HG02840 (cell line): ENCODE data around the gene ITPRID1.

Experiments used
- ATAC-seq: cut with Tn5 transposase; IDR thresholded peaks from one replicate; pipeline ENCODE4 v1.9.1; 2021; ENCODE audit warnings: mild to moderate bottlenecking, moderate library complexity, moderate number of reproducible peaks; ENCODE audit not compliant: unreplicated experiment, low FRiP score

The ITPRID1 gene

DNA sequence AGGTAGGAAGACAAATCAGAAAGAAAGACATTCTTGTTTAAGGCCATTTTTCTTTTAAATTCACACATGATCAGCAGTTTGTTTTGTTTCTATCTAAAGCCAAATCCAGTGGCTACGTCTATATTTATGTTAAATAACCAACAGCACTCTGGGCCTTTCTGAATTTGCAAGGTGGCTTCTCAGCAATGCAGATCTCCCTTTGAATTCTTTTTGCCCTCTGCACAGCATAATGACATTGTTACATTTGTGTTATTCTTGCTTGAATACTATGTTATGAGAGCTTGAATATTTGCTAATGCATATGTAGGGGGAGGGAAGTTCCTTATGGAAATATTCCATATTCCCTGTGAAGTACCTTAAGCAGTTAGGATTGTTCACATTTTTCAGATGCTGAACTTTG lies 99.7 kb downstream of the ITPRID1 start:
- no peak for ATAC-seq

DNA sequence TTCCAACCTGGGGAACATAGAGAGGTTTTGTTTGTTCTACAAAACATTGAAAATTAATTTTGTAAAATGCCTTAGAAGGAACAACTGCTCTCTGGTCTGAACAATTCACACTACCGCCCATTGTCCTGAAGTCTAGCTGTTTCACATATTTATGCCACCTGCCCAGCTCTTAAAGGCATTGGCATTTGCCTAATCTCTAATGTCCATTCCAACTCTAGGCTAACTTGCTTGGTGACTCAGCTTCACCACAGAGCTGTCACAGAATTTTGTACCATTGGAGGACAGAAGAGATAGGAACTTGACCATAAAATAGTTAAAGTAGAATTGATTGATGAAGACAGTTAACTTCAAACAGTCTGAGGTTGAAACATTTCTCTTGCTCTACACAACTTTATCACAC lies 119.6 kb downstream of the ITPRID1 start:
- no peak for ATAC-seq

DNA sequence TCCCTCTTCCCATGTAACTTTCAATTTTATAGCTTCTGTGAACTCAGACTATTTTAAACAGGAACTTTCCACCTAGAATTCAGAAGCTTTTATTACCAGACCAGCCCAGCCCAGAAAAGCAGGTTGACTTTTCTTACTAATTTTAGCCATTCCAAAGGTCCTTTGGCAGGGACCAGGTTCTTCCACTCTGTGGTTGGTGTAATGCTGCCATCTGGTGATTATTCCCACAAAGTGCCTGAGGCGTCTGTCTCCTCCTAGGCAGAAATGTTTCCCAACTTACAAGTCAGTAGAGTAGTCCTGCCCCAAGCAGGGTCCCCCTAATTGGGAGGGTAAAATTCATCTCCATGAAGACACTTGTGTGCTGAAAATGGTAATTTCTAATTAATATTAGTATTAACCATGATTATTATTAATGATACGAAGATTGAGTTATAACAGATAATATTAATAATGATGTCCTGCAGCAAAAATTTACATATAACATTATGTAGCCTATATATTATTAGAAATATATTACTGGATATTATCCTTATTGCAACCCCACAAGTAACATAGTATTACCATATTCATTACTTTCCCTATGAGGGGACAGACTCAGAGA lies 120.1 kb downstream of the ITPRID1 start:
- ATAC-seq = no peak

DNA sequence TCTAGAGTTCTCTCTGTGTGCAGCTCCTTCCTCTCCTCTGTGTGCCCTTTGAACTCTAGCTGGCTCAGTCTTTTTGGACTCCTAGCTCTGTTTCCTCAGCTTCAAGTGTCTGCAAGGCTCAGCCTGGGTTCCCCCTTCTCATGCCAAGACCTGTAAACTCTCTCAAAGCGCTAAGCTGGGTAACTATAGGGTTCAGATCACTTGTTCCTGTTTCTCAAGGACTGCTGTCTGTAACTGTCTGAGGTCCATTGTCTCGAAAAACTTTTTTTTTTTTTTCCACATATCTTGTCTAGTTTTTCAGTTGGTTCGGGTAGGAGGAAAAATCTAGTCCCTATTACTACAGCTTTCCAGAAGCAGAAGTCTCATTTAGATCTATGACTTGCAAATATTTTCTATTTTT lies 126.5 kb downstream of the ITPRID1 start:
- ATAC-seq = no peak

DNA sequence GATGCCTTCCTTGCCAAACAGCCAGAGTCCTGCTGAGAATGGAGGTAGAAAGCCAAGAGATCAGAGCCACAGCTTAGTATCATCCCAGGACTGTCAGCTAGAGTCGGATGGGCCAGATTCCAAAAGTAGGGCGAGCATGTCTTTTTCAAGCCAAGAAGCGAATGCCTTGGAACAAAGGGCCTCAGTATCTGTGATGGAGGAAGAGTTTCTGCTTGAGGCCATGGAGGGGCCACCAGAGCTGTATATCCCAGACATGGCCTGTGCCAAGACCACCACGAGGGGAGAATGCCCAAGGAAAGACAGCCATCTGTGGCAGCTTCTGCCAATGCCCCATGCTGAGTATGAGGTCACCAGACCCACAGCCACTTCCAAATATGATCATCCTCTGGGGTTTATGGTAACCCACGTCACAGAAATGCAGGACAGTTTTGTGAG lies 128.8 kb downstream of the ITPRID1 start:
- no peak for ATAC-seq

DNA sequence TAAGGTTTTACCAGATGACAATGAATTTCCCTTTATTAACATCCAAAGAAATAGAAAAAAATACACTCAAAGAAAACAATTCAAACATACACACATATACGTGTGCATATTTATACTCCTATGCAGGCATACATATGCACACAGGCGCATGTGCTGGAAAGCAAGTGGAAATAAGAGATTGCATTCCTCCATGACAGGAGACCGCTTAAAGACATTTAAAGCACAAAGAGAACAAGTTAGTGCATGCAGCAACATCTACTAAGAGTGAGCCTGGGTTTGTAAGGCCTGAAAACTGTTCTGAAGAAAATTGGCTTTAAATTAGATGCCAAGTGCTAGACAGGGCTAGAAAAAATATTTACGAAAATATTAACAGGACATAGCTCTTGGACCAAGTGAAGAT lies 133.1 kb downstream of the ITPRID1 start:
- no peak for ATAC-seq

DNA sequence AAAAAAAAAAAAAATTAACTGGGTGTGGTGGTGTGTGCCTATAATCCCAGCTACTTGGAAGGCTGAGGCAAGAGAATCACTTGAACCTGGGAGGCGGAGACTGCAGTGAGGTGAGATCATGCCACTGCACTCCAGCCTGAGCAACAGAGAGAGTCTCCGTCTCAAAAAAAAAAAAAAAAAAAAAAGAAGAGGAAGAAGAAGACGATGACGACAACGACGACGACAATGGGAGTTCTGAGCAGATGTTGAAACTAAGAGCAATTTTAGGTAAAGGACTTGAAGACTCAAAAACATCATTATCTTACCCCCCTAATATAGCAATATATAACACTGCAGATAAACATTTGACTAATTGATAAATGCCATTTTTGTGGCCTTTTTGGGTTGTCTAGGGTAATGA lies 133.6 kb downstream of the ITPRID1 start:
- no peak for ATAC-seq

DNA sequence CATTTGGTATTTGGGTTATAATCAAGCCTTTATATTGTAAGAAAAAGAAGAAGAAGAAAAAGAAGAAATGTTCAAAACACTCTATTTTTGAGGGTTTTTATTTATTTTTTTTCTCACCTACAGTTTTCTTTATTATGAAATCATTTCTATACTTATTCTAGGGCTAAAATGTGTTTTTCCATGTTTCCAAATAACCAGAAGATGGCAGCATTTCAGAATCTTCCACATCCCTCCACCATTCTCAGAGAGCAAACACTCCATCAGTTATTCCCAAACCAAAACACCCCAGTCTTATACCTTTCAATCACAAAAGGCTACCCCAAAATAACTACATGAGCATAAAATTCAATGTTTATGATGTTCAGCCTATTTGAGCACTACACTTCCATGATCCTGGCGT lies 134.4 kb downstream of the ITPRID1 start:
- no peak for ATAC-seq

DNA sequence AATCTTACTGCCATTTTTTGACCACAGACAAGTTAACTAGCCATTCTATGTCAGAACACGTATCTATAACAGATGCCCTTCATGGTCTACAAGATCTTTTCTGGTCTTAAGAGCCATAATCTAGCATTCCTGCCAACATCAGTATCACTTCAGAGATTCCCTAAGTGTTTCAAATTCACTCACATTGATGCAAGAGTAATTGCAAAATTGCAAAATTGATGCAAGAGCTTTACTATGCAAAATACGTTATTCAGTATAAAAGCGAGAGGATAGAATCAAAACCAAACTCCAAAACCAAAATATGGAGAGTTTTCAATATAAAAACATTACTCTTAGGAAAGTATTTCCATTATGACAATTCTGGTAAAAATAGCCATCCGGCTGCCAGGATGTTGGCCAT lies 135.0 kb downstream of the ITPRID1 start:
- no peak for ATAC-seq

DNA sequence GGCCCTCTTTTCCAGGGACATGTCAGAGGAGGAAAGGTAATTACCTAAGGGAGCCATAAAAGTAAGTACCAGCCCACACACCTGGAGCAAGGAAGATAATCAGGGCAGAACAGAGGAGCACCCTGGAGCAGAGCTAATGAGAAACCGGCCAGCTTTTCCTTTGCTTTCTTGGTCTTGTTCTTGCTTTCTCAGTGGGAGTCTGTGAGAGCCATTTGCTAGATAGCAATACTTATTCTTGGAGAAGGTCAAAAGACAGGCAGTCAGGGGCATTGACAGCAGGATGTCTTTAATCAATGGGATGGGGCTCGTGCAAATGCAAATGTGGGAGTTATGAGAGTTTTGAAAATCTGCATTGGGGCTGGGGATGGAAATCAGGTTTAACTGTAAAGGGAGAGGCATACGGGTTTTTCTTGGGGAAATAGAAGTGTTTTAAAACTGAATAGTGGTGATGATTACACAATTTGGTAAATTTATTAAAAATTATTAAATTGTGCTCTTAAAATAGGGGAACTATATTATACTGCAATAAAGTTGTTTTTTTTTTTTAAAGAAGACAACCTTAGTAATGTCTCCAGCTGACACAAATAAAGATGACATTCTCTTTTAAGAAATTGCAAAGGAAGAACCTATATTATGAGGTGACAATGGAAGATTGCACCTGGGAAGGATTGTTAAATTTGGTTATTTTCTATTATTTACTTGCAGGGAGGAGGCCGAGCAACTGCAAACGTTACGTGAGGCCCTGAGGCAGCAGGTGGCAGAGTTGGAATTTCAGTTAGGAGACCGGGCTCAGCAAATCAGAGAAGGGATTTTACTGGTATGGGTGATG lies 137.6 kb downstream of the ITPRID1 start:
- no peak for ATAC-seq

DNA sequence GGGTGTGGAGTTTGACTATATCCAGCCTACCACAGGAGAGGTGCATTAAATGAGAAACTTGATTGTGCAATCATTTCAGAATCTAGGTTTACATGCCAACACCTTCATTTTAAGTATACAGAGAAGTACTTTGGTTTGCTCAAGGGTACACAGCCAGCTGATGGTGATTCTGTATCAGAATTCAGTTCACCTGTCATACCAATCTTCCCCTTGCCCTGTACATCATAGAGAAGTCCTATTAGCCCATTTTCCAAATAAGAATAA lies 138.1 kb downstream of the ITPRID1 start:
- no peak for ATAC-seq

DNA sequence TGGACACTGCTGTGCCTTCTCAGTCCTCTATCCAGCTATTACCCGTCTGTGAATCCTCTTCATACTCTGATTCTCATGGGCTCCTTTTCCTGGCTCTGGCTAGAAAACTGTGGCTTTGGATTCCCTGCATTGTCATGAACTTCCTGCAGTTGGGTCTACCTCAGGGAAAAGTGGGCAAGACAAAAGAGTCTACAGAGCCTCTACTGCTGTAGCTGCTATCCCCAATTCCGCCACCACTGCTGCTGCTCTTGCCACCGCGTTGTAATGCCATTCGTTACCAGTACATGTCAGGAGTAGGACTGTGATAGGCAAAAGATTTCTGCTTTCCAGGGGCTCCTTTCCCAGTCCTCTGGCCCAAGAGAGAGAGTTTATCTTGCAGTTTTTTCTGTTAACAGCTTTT lies 149.2 kb downstream of the ITPRID1 start:
- ATAC-seq = no peak

DNA sequence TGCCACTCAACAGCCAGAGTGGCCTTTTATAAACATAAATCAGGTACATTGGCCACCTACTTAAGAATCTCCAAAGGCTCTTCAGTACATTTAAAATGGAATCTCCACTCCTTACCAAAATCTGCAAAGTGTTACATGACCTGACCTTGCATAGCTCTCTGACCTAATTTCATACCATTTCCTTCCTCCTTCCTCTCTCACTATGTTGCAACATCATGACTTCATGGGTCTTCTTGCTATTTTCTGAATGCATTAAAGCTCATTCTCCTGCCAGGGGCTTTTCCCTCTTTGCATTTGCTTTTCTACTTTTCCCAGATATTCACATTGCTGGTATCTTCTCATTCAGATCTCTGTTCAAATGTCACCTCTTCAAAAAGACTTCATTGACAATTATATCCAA lies 151.0 kb downstream of the ITPRID1 start:
- ATAC-seq = no peak

DNA sequence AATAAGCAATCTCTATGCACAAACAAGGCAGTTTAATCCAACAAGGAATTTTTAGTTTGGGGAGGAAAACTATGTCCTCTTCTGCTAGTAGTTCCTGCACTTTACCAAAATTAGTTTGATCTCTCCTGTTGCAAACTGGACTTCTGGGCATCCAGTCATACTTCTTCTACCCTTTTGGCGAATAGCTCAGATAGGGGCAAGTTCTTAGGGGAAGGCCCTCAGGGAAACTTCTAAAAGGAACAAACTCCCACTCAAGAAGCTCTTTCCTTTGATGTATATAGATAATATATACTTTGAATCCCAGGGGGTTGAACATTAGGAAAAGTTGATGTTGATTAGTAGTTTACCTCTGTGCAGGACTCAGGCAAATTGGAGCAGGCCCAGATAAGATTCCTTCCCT lies 151.7 kb downstream of the ITPRID1 start:
- no peak for ATAC-seq

DNA sequence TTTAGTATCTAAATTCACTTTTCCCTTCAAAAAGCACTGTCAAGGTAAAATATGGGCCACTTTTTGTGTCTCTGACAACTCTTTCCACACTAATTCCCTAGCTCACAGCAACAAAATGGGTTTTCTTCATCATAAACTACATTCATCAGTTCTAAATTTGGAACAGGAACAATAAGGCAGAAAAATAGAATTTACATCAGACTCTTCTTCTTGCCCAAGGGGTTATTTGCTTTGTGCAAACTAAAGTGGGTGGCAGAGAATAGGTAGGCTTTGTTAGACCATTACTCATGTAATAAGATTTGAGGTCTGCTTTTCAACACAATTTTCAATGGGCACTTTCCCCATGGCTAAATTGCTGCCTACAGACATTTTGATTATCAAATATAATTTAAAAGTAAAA lies 155.6 kb downstream of the ITPRID1 start:
- no peak for ATAC-seq

DNA sequence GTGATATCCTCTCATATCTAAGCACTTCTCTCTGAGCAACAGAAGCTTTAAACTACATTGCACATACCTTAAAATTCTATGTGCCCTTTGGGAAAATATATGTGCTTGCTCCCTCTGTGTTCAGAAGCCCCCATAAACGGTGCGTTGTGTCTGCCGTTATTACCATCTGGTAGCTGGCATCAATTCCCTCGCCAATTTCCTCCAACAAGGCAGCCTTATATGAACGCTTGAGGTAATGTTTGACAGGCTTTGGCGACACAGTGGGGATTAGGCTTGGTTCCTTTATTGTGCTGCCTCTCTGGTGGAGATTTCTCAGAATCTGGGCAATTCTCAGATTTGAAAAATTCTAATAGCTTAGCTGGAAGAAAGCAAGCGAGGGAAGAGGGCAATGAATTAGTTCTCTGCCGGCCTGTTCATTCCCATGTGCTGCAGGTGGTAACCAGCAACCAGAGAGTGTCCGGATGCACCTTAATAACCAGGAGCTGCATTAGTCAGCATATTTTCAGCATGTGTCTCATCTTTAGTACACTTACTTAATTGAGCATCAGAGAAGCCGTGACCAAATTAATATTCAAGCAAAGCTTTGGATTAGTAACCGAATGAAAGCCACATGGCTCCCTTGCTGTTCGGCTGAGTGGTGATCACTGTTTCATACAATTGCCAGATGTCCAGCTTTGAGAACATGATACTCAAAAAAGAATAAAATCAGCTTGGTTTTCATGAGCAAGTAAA lies 165.8 kb downstream of the ITPRID1 start:
- ATAC-seq = no peak

DNA sequence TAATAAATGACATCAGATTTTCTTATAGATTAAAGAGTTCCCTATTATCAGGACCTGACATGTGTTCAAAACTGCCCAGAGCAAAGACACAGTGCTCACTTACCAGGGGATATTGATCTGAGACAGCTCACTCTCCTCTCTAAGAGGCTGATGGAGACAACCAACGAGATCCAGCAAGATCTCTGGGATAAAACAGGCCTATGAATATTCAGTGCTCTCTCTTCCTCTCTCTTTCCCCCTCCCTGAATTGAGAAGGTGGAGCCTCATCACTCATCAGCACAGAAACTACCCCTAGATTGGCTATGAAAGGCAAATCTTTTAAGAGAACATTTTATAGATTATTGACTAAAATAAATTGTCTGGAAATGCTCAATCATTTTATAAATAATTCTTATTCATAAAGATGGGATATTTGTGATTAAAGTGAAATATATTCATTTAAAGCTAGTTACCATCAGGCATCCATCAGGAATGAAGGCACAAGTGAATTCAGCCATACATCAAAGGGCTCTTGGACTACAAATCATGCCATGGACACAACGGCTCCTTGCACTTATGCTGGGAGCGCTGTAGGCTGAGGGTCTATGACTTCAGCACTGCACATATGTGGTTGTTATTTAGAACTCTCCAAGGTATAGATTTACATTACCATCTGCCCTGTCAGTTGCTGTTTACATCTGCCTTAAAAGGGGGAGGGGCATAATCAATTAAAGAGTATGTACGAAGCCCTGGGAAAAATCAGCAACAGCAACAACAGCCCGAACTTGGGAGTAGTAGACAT lies 169.7 kb downstream of the ITPRID1 start:
- no peak for ATAC-seq

DNA sequence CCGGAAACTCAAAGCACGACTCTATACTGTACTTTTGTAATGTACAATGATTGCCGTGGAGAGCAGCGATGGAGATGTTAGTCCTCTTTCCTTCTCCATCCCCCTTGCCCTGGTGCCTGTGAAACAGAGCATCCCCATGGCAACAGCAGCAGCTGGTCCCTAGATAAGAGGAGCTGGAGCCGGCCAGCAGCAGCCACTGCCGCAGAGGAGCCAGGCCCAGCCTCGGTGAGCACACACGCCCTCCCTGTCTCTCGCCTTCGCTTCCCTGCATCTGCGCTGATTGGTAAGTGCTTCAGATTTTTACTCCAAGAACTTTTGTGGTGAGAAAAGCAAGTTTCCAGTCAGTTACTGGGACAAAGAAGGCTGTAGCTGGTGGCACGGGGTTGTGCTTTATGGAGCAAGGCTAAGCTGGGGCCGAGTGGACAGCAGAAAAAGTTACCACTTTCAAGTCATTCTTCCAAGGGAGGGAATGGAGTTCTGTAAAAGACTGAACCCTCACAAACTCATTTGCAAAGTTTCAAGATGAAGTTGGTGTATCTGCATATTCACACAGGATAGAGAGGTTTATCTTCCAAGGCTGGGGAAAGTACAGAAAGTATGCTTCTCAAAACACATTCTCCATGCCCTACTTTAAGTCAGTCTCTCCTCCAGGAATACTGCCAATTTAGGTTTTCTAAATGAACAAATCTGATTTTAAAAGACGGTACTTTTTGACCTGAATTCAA lies 173.3 kb downstream of the ITPRID1 start, which contains the start of gene PPP1R17:
Gene PPP1R17, plus strand, starts transcription at position 192 of the 725 bp plus-strand sequence. CDS start 5,227 bp downstream, outside the sequence.
- ATAC-seq = no peak

DNA sequence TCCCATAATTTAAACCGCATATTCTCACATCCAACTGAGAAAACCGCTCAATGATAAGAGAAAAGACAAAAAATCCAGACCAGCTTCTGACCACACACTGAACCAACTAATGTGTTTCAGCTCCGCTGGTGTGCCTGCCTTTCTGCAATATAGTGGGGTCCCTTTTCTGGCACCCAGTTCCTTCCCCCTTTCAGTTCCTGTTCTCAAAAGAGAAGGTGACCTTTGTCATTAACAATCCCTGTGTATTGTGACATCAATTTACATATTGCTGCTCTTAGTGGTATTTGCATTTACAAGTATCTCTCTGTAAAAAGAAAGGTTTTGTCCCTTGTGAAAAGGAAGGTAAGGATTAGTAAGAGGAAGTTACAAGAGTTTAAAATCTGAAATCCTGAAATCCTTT lies 174.5 kb downstream of the ITPRID1 start:
- ATAC-seq = peak; percentile 57

DNA sequence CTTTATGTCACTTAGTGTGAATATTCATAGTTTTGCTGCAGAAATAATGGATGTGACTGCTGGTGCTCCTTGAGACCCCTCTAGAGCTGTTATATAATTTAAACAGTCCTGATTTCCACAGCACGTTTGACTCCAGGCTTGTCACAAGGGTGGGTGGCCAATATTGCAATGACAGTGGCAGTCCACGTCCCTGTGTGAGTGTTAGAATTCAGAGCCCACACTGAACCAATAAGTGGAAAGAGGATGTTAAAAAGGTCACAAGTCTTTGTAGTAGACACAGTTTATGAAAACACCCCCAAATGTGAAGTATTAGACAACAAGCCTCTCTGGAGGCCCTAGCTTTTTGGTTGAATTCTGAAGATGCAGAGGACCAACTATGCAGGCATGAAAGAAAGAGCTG lies 175.1 kb downstream of the ITPRID1 start:
- no peak for ATAC-seq
